SK-N-MC (cell line): ENCODE measurements around the gene RBM10.

Experiments used
- EZH2 ChIP-seq: fragments of 200-600 bp; sonication (generic); IDR thresholded peaks from one replicate; pipeline ENCODE4 v1.6.1; 2017; ENCODE audit warnings: antibody characterized with exemption
- POLR2AphosphoS5 ChIP-seq: IDR thresholded peaks from 2 replicates; pipeline ENCODE4 v1.6.1; 2012; ENCODE audit warnings: mild to moderate bottlenecking, low read depth, low read length, borderline replicate concordance

DNA sequence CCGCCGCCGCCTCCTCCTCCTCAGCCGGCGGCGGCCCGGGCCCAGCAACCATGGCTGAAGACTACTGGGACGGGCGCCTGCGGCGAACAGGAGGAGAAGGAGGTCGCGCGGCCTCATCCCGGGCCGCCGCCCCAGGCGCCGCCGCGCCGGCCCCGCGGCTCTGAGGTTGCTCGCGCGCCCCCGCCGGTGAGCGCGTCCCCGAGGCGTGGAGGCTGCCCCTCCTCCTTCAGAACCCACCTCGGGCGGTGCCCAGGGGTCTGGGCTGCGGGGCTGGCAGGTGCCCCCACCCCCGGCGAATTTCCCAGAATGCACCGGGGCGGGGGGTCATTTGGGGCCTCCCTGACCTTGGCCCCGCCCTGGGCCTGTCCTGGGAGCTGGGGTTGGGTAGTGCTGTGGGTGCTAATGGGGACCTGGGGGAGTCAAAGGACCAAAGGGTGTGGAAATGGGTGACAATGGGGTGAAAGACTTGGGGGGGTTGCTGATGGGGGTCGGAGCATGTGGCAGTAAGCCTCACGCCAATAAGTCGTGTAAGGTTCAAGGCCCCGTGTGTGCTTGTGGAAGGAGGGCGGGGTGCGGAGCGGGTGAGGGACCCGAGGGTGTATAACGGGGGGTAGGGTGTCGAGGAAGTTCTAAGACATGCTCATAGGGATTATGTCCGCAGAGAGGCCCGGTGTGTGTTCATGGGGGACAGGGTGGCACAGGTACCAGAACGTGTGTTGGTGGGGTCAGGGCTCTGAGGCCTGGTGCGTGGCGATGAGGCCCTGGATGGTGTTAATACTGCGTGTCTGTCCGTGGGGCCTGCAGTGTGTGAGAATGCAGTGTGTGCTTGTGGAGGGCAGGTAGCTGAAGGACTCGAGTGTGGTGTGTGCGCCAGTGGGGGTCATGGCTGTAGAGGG lies 74.1 kb downstream of the RBM10 start:
- TF ChIP-seq EZH2 (no peak), POLR2AphosphoS5 (no peak)
